Measurements from ENCODE around the gene AFG1L. TPM values are rescaled to one million over a fixed set of nuclear protein-coding genes. Genes with fewer than 3 reads are reported as not detected.

The AFG1L gene
- total and polyA plus RNA-seq, 12 donors: 2.5 to 13.5 (median 6.6) TPM

DNA sequence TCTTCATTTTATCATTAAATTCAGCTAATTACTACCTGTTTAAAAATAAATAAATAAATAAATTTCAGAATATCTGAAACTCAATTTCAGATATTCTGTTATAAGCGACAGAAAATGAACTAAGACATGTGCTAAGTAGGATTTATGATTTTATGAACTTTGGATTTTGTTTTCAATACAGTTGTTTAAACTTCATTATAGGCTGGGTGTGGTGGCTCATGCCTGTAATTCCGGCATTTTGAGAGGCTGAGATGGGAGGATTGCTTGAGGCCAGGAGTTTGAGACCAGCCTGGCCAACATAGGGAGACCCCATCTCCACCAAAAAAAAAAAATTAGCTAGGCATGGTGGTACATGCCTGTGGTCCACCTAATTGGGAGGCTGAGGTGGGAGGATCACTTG lies 36.0 kb downstream of the AFG1L start:
- no peaks in the 10 kb centered on the region for H3K4me1 ChIP-seq (replicated peaks in 1 of 2)
- intact Hi-C loops (cut with DNase I): no loop called here
- TF ChIP-seq CTCF (IDR thresholded peaks at IDR 0.05) (no peak), POLR2A (IDR thresholded peaks at IDR 0.05) (no peak)
- H3K36me3 ChIP-seq (replicated peaks in 1 of 2): no peaks in the 10 kb centered on the region
- H3K27me3 ChIP-seq: no peaks in the 10 kb centered on the region
- DNase-seq: no peak
- 95 to 100% (median 98%) methylated on average over 2 of the region's 2 CpGs for WGBS, 4 donors
- no peak overlapping the region for H3K4me3 ChIP-seq
- H3K27ac ChIP-seq: no peak overlapping the region
- no peaks in the 10 kb centered on the region for H3K9me3 ChIP-seq (replicated peaks in 1 of 3)

DNA sequence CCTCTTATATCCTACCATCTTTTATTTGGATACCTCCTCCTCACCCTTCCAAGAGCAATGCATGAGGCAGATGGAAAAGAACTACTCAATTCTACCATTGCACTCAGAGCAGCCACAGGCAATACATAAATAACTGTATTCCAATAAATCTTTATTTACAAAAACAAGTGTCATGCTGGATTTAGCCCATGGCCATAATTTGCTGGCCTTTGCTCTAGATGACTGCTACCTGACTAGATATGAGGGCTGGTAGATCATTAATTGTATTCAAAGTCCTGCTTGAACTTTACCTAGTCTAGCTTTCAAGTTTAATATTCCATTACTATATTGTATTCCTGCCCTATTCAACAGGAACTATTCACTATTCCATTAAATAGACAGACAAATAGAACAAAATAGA lies 37.1 kb downstream of the AFG1L start:
- H3K9me3 ChIP-seq (replicated peaks in 1 of 3): no peaks in the 10 kb centered on the region
- no peak overlapping the region for H3K4me3 ChIP-seq
- no peaks in the 10 kb centered on the region for H3K4me1 ChIP-seq (replicated peaks in 1 of 2)
- no peaks in the 10 kb centered on the region for H3K27me3 ChIP-seq
- DNase-seq: no peak
- no peak for TF ChIP-seq CTCF (IDR thresholded peaks at IDR 0.05)
- TF ChIP-seq POLR2A (IDR thresholded peaks at IDR 0.05): no peak
- no peak overlapping the region for H3K27ac ChIP-seq
- H3K36me3 ChIP-seq (replicated peaks in 1 of 2): no peaks in the 10 kb centered on the region
- intact Hi-C loops (cut with DNase I): no loop called here

DNA sequence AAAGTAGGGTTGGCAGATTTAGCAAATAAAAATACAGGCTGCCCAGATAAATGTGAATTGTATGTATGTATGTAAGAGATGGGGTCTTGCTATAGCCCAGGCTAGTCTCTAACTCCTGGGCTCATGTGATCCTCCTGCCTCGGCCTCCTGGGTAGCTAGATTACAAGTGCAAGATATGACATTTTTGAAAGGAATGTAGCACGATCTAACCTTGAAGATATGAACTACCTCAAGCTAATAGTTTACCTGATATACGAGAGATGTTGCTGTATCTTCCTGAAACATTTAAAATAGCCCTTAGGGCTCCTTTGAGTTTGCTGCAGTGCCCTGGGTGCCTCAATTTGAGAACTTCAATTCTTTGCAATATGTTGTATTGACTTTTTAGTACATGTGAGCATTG lies 42.1 kb downstream of the AFG1L start:
- WGBS, 4 donors: 87 to 100% (median 90%) methylated on average over 3 of the region's 3 CpGs
- no peaks in the 10 kb centered on the region for H3K9me3 ChIP-seq (replicated peaks in 1 of 3)
- H3K27ac ChIP-seq: no peak overlapping the region
- no peak overlapping the region for H3K4me3 ChIP-seq
- no peaks in the 10 kb centered on the region for H3K4me1 ChIP-seq (replicated peaks in 1 of 2)
- intact Hi-C loops (cut with DNase I): no loop called here
- no peak for DNase-seq
- H3K27me3 ChIP-seq: no peaks in the 10 kb centered on the region
- TF ChIP-seq POLR2A (IDR thresholded peaks at IDR 0.05) (no peak), CTCF (IDR thresholded peaks at IDR 0.05) (no peak)
- H3K36me3 ChIP-seq (replicated peaks in 1 of 2): no peaks in the 10 kb centered on the region

- no peak for DNase-seq
- Histone ChIP-seq H3K27me3 (no peaks in the 10 kb centered on the region), H3K4me3 (no peak overlapping the region), H3K27ac (no peak overlapping the region), H3K4me1 (replicated peaks in 1 of 2) (no peaks in the 10 kb centered on the region), H3K36me3 (replicated peaks in 1 of 2) (no peaks in the 10 kb centered on the region), H3K9me3 (replicated peaks in 1 of 3) (no peaks in the 10 kb centered on the region)
- TF ChIP-seq CTCF (IDR thresholded peaks at IDR 0.05): no peak
- TF ChIP-seq POLR2A (IDR thresholded peaks at IDR 0.05): no peak
- 88 to 97% (median 95%) methylated on average over 3 of the region's 3 CpGs for WGBS, 4 donors
- intact Hi-C loops (cut with DNase I): no loop called here
Measured at GRCh38 chr6:108337721-108338120, 42.9 kb downstream of the AFG1L start.

All from adrenal gland (tissue), 12 donors.